ENCODE results near the gene EDEM3. TPM values are rescaled to one million over a fixed set of nuclear protein-coding genes. Genes with fewer than 3 reads are reported as not detected.

EDEM3 gene
- total and polyA plus RNA-seq, 11 donors, result 7.2 to 28.6 (median 17.6) TPM

- ATAC-seq (no peak), DNase-seq (no peak)
- H3K4me3 ChIP-seq, result no peak overlapping the region
- intact Hi-C loops (cut with DNase I), result loop anchor here in 9 of 10 donors (10.0 kb wide), 3 partner anchors 352 to 372 kb away; partner anchors contain the start of genes SWT1 (in 5 of the 9) and TRMT1L (in 5 of the 9)
- H3K27me3 ChIP-seq, result no peaks in the 10 kb centered on the region
- 82 to 93% (median 88%) methylated on average over 6 of the region's 6 CpGs for WGBS, 4 donors
- no peaks in the 10 kb centered on the region for H3K9me3 ChIP-seq
- peaks cover 0 to 21% (median 6%) of the 10 kb centered on the region in 12 donors for H3K4me1 ChIP-seq
- peaks cover 0 to 81% (median 64%) of the 10 kb centered on the region in 9 donors for H3K36me3 ChIP-seq
- TF ChIP-seq POLR2A (IDR thresholded peaks at IDR 0.05), result no peak
- TF ChIP-seq CTCF (IDR thresholded peaks at IDR 0.05), result no peak
- H3K27ac ChIP-seq, result no peak overlapping the region
These were observed 47.9 kb upstream of the EDEM3 start for GRCh38 chr1:184802354-184803179.

- H3K27ac ChIP-seq, result no peak overlapping the region
- H3K27me3 ChIP-seq, result no peaks in the 10 kb centered on the region
- no peak for ATAC-seq
- H3K36me3 ChIP-seq, result peaks cover 0 to 81% (median 66%) of the 10 kb centered on the region in 9 donors
- peaks cover 0 to 15% (median 6%) of the 10 kb centered on the region in 12 donors for H3K4me1 ChIP-seq
- 42 to 79% (median 68%) methylated on average over 1 of the region's 1 CpG for WGBS, 4 donors
- no peaks in the 10 kb centered on the region for H3K9me3 ChIP-seq
- TF ChIP-seq CTCF (IDR thresholded peaks at IDR 0.05) (no peak), POLR2A (IDR thresholded peaks at IDR 0.05) (no peak)
- DNase-seq, result no peak
- intact Hi-C loops (cut with DNase I), result loop anchor here in 9 of 10 donors (10.0 kb wide), 3 partner anchors 353 to 373 kb away; partner anchors contain the start of genes SWT1 (in 5 of the 9) and TRMT1L (in 5 of the 9)
- H3K4me3 ChIP-seq, result no peak overlapping the region
These were observed 46.8 kb upstream of the EDEM3 start for GRCh38 chr1:184801503-184801902.

- H3K27me3 ChIP-seq, result no peaks in the 10 kb centered on the region
- no peak for TF ChIP-seq POLR2A (IDR thresholded peaks at IDR 0.05)
- no peak for TF ChIP-seq CTCF (IDR thresholded peaks at IDR 0.05)
- no peaks in the 10 kb centered on the region for H3K9me3 ChIP-seq
- peaks cover 0 to 81% (median 72%) of the 10 kb centered on the region in 9 donors for H3K36me3 ChIP-seq
- H3K4me3 ChIP-seq, result no peak overlapping the region
- H3K27ac ChIP-seq, result no peak overlapping the region
- DNase-seq (no peak), ATAC-seq (no peak)
- WGBS, 4 donors, result 96 to 98% (median 97%) methylated on average over 3 of the region's 3 CpGs
- intact Hi-C loops (cut with DNase I), result loop anchor here in 9 of 10 donors (10.0 kb wide), 3 partner anchors 354 to 374 kb away; partner anchors contain the start of genes SWT1 (in 5 of the 9) and TRMT1L (in 5 of the 9)
- peaks cover 0 to 9% (median 3%) of the 10 kb centered on the region in 12 donors for H3K4me1 ChIP-seq
These were observed 46.2 kb upstream of the EDEM3 start for GRCh38 chr1:184800876-184801275.

- no peak for ATAC-seq
These were observed 39.3 kb upstream of the EDEM3 start for GRCh38 chr1:184793967-184794366.

More at GRCh38 chr1:184793967-184794366, 39.3 kb upstream of the EDEM3 start:
- Histone ChIP-seq H3K9me3 (no peaks in the 10 kb centered on the region), H3K4me1 (peaks cover 0 to 25% (median 14%) of the 10 kb centered on the region in 12 donors), H3K36me3 (peaks cover 0 to 71% (median 39%) of the 10 kb centered on the region in 9 donors), H3K27me3 (no peaks in the 10 kb centered on the region), H3K4me3 (no peak overlapping the region), H3K27ac (no peak overlapping the region)
- TF ChIP-seq CTCF (IDR thresholded peaks at IDR 0.05) (no peak), POLR2A (IDR thresholded peaks at IDR 0.05) (no peak)
- 90 to 94% (median 92%) methylated on average over 3 of the region's 3 CpGs for WGBS, 4 donors
- intact Hi-C loops (cut with DNase I), result no loop called here
- DNase-seq, result no peak

All from heart left ventricle (tissue), 16 donors.